Testis (tissue), 2 donors: ENCODE results near the gene PRCC.

Experiments
- CTCF ChIP-seq, 3 experiments: fragments of 450-650 bp in 2 of 3; fragments of 200-600 bp in 1 of 3; sonication (generic) in 1 of 3; IDR thresholded peaks; one replicate each; pipeline ENCODE4 v1.5.1; 2016 to 2019; ENCODE audit warnings: antibody characterized with exemption in 3 of 3, mild to moderate bottlenecking in 2 of 3, moderate library complexity in 1 of 3
- POLR2A ChIP-seq: fragments of 450-650 bp; IDR thresholded peaks from one replicate; pipeline ENCODE4 v1.6.1; 2017; ENCODE audit warnings: antibody characterized with exemption, mild to moderate bottlenecking, moderate library complexity

GRCh38 chr1:156721535-156721934, 45.8 kb upstream of the PRCC start:
- TF ChIP-seq CTCF (IDR thresholded peaks at IDR 0.05), result no peak
- no peak for TF ChIP-seq POLR2A
